HepG2 (cell line): ENCODE measurements around the gene DPP3. TPM values are rescaled to one million over a fixed set of nuclear protein-coding genes. Genes with fewer than 3 reads are reported as not detected.

Experiments
- AGO1 ChIP-seq: fragments of 200-400 bp; formaldehyde crosslinking; IDR thresholded peaks from 2 replicates; pipeline ENCODE4 v1.6.1; 2017; ENCODE audit warnings: mild to moderate bottlenecking, low read depth, low read length, moderate library complexity; ENCODE audit not compliant: poor library complexity, severe bottlenecking
- CCDC6 ChIP-seq: sonication (generic); formaldehyde crosslinking; IDR thresholded peaks from 2 replicates; pipeline ENCODE4 v1.8.1; 2022; ENCODE audit warnings: mild to moderate bottlenecking, missing genetic modification reagents, moderate library complexity
- FOXP1 ChIP-seq, 2 experiments: fragments of 450-650 bp in 1 of 2; IDR thresholded peaks; 2 replicates each; pipeline ENCODE4 v1.6.1; 2017 to 2018; ENCODE audit warnings: antibody characterized with exemption in 1 of 2
- JUN ChIP-seq: sonication (generic); formaldehyde crosslinking; IDR thresholded peaks from 2 replicates; pipeline ENCODE4 v1.4.0; 2020; ENCODE audit warnings: mild to moderate bottlenecking, missing genetic modification reagents
- KLF9 ChIP-seq: IDR thresholded peaks from 2 replicates; pipeline ENCODE4 v1.6.1; 2016; ENCODE audit warnings: low read depth
- NR3C1 ChIP-seq: sonication (generic); formaldehyde crosslinking; IDR thresholded peaks from 2 replicates; pipeline ENCODE4 v1.4.0; 2020; ENCODE audit warnings: missing genetic modification reagents
- SMARCC2 ChIP-seq: fragments of 450-650 bp; IDR thresholded peaks from 2 replicates; pipeline ENCODE4 v1.6.1; 2017; ENCODE audit warnings: antibody characterized with exemption, mild to moderate bottlenecking
- SMARCE1 ChIP-seq: fragments of 450-650 bp; IDR thresholded peaks from 2 replicates; pipeline ENCODE4 v1.6.1; 2017; ENCODE audit warnings: borderline replicate concordance
- YY1 ChIP-seq: IDR thresholded peaks from 2 replicates; pipeline ENCODE4 v1.6.1; 2011; ENCODE audit warnings: low read length, low read depth, moderate library complexity, mild to moderate bottlenecking; ENCODE audit not compliant: insufficient read depth, insufficient replicate concordance
- ZFP36 ChIP-seq: fragments of 150-350 bp; IDR thresholded peaks from 2 replicates; pipeline ENCODE4 v1.6.1; 2018; ENCODE audit warnings: borderline replicate concordance, low read length, low read depth; ENCODE audit not compliant: partially characterized antibody
- ZNF251 ChIP-seq: sonication (generic); formaldehyde crosslinking; IDR thresholded peaks from 2 replicates; pipeline ENCODE4 v1.9.0; 2021; ENCODE audit warnings: mild to moderate bottlenecking, missing genetic modification reagents
- ZNF44 ChIP-seq: sonication (generic); formaldehyde crosslinking; IDR thresholded peaks from 2 replicates; pipeline ENCODE4 v1.5.1; 2020; ENCODE audit warnings: mild to moderate bottlenecking, missing genetic modification reagents
- ZNF484 ChIP-seq: sonication (generic); formaldehyde crosslinking; IDR thresholded peaks from 2 replicates; pipeline ENCODE4 v1.5.1; 2020; ENCODE audit warnings: mild to moderate bottlenecking, low read depth, missing genetic modification reagents, borderline replicate concordance
- ZNF747 ChIP-seq: sonication (generic); formaldehyde crosslinking; IDR thresholded peaks from 2 replicates; pipeline ENCODE4 v1.8.1; 2023; ENCODE audit warnings: missing genetic modification reagents, mild to moderate bottlenecking, borderline replicate concordance
- ZZZ3 ChIP-seq: sonication (generic); formaldehyde crosslinking; IDR thresholded peaks from 2 replicates; pipeline ENCODE4 v1.4.0; 2020; ENCODE audit warnings: missing genetic modification reagents, mild to moderate bottlenecking, borderline replicate concordance
- polyA plus RNA-seq, 8 experiments: library from polyadenylated mRNA; depleted of rRNA in 3 of 8; stranded (reverse) in 7 of 8; unstranded in 1 of 8; fragments of >200 nt; fragmentation: Illumina TruSeq in 4 of 8; extraction: Trizol in 4 of 8; gene quantifications; 2 replicates each; pipeline versions ENCODE4 v1.2.1 to v1.2.3, GENCODE V29; 2011 to 2016; ENCODE audit warnings: low read depth in 4 of 8, missing spikeins in 1 of 8, mixed read lengths in 1 of 8; ENCODE audit not compliant: insufficient read depth in 1 of 8
- total RNA-seq, 5 experiments: library from RNA; depleted of rRNA; stranded (reverse); fragments of >200 nt; fragmentation: Illumina TruSeq; extraction: Trizol; gene quantifications; 2 replicates each; pipeline ENCODE4 v1.2.3, GENCODE V29; 2016; ENCODE audit warnings: low read depth in 1 of 5
- TF ChIP-seq, protein P1 (sequence below), 2 experiments: sonication (generic) in 1 of 2; formaldehyde crosslinking in 1 of 2; IDR thresholded peaks; 2 replicates each; pipeline versions ENCODE4 v1.4.0 to v1.6.1; 2016 to 2020; ENCODE audit warnings: borderline replicate concordance in 1 of 2, low read depth in 1 of 2, mild to moderate bottlenecking in 1 of 2, missing genetic modification reagents in 1 of 2
- TF ChIP-seq, protein P2 (sequence below): sonication (generic); formaldehyde crosslinking; IDR thresholded peaks from 2 replicates; pipeline ENCODE4 v1.4.0; 2020; ENCODE audit warnings: missing genetic modification reagents
- TF ChIP-seq, protein P3 (sequence below): sonication (generic); formaldehyde crosslinking; IDR thresholded peaks from 2 replicates; pipeline ENCODE4 v1.4.0; 2020; ENCODE audit warnings: missing genetic modification reagents
- TF ChIP-seq, protein P4 (sequence below): sonication (generic); formaldehyde crosslinking; IDR thresholded peaks from 2 replicates; pipeline ENCODE4 v1.9.0; 2021; ENCODE audit warnings: missing genetic modification reagents, mild to moderate bottlenecking, borderline replicate concordance

Gene DPP3
- total and polyA plus RNA-seq, 2 of the 13 experiments (the other 11 are each of a cell fraction or from before 2014, with no cell fraction given), result 38.4 to 59.8 TPM

DNA sequence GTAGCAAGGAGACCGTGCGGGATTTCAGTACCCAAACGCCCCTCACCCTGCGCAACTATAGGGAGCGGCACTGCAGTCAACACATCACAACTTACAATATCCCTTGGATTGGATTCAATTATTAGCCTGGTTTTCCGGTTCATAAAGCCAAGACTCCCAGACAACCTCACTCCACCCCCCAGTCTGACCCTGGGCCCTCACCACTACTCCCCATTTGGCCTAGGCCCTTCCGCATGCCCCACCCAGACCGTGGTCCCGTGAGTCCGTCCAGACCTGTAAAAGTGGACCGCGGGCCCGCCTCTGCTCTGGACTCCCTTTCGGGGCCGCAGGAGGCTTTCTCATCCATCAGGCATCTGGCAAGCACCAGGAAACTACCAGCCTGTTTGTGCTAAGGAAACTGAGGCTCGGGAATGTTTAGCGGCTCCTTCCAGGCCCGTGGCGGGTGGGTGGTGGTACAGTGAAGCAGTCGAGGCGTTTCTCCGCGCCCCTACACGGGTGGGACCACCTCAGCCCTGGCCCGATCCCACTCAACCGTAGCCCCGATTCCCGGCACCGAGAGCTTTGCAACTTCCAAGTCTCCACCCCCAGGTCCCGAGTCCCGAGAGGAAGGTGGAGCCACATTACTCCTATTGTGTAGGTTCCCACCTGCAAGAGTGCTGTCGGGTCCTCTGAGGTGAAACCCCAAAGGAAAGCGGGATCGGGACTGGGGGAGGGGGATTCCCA, 679 bp upstream of the DPP3 start (continued):
- TF ChIP-seq, protein P1, sequence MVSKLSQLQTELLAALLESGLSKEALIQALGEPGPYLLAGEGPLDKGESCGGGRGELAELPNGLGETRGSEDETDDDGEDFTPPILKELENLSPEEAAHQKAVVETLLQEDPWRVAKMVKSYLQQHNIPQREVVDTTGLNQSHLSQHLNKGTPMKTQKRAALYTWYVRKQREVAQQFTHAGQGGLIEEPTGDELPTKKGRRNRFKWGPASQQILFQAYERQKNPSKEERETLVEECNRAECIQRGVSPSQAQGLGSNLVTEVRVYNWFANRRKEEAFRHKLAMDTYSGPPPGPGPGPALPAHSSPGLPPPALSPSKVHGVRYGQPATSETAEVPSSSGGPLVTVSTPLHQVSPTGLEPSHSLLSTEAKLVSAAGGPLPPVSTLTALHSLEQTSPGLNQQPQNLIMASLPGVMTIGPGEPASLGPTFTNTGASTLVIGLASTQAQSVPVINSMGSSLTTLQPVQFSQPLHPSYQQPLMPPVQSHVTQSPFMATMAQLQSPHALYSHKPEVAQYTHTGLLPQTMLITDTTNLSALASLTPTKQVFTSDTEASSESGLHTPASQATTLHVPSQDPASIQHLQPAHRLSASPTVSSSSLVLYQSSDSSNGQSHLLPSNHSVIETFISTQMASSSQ (IDR thresholded peaks at IDR 0.05; ENCODE audit: low read depth), result no peak
- TF ChIP-seq, protein P1 (CRISPR knock-in tag; IDR thresholded peaks at IDR 0.05; ENCODE audit: borderline replicate concordance), result no peak
- TF ChIP-seq, protein P2, sequence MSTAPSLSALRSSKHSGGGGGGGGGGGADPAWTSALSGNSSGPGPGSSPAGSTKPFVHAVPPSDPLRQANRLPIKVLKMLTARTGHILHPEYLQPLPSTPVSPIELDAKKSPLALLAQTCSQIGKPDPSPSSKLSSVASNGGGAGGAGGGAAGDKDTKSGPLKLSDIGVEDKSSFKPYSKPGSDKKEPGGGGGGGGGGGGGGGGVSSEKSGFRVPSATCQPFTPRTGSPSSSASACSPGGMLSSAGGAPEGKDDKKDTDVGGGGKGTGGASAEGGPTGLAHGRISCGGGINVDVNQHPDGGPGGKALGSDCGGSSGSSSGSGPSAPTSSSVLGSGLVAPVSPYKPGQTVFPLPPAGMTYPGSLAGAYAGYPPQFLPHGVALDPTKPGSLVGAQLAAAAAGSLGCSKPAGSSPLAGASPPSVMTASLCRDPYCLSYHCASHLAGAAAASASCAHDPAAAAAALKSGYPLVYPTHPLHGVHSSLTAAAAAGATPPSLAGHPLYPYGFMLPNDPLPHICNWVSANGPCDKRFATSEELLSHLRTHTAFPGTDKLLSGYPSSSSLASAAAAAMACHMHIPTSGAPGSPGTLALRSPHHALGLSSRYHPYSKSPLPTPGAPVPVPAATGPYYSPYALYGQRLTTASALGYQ (CRISPR knock-in tag), result no peak
- TF ChIP-seq KLF9 (no peak), ZNF251 (CRISPR knock-in tag) (no peak), YY1 (no peak), SMARCC2 (no peak), ZNF44 (CRISPR knock-in tag) (no peak), AGO1 (no peak), FOXP1 (IDR thresholded peaks at IDR 0.05) (no peak), FOXP1 (CRISPR knock-in tag; IDR thresholded peaks at IDR 0.05) (no peak), ZFP36 (no peak), ZNF747 (CRISPR knock-in tag) (0 out of 2 replicates have a peak, but pooled peaks have one; percentile 25), SMARCE1 (no peak), JUN (CRISPR knock-in tag) (no peak), NR3C1 (CRISPR knock-in tag) (no peak), ZZZ3 (CRISPR knock-in tag) (no peak), ZNF484 (CRISPR knock-in tag) (no peak), CCDC6 (no peak)
- TF ChIP-seq, protein P3, sequence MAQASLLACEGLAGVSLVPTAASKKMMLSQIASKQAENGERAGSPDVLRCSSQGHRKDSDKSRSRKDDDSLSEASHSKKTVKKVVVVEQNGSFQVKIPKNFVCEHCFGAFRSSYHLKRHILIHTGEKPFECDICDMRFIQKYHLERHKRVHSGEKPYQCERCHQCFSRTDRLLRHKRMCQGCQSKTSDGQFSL (CRISPR knock-in tag), result no peak
- TF ChIP-seq, protein P4, sequence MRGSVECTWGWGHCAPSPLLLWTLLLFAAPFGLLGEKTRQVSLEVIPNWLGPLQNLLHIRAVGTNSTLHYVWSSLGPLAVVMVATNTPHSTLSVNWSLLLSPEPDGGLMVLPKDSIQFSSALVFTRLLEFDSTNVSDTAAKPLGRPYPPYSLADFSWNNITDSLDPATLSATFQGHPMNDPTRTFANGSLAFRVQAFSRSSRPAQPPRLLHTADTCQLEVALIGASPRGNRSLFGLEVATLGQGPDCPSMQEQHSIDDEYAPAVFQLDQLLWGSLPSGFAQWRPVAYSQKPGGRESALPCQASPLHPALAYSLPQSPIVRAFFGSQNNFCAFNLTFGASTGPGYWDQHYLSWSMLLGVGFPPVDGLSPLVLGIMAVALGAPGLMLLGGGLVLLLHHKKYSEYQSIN (CRISPR knock-in tag), result no peak
